SW 1271 (cell line): ENCODE measurements around the gene TMED7.

Source experiments
- DNase-seq, 2 experiments: peaks; one replicate each; lab custom pipeline; 2025; lab: John Stamatoyannopoulos, UW

TMED7 gene

DNA sequence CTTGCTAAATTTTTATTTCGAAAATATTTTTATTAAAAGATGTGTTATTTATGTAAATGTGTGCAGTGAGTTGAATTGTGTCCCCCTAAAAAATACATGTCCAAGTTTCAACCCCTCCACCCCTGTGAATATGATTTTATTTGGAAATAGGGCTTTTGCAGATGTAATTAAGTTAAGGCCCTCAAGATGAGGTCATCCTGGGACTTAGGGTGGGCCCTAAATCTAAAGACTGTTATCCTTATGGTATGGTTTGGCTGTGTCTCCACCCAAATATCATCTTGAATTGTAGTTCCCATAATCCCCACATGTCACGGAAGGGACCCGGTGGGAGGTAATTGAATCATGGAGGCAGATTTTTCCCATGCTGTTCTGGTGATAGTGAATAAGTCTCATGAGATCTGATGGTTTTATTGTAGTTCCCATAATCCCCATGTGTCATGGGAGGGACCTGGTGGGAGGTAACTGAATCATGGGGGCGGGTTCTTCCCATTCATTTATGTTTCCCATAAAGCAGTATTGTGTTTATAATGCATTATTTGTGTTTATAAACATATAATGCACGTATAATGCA lies 1.5 kb upstream of the TMED7 start:
- no peak for DNase-seq

DNA sequence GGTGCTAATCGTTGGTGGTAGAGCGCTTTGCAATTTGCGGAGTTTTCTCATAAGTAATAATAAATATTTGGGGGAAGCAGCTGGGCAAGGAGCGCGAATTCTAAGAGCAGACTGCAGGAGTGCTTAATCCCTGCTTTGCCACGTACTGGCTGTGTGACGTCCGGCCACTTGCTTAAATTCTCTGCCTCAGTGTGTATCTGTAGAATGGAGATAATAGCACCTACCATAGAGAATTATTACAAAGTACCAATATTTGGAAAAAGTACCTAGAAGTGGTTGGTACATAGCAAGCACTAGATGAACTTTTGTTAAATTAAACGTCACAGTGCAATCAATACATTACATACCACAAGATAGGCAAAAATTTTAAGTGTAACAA lies 598 bp upstream of the TMED7 start:
- no peak for DNase-seq

DNA sequence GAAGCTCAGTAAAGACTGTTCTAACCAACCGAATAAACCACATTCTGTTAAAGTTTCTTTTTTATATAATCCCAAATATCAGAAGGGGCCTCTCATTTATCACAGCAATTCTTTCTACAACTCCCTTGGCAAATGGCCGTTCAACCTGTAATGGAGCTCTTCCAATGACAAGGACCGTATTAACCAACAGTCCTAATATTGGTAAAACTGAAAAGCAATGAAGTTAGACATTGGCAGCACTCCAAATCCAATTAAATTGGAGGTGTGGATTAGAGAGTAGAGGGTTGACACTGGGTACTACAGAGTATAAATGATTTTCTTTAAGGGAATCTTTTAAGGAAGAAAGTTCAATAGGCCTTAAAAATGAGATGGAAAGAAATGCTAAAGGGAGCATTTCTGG lies 842 bp downstream of the TMED7 start:
- peak in 1 of 2 experiments; percentile 44 for DNase-seq

DNA sequence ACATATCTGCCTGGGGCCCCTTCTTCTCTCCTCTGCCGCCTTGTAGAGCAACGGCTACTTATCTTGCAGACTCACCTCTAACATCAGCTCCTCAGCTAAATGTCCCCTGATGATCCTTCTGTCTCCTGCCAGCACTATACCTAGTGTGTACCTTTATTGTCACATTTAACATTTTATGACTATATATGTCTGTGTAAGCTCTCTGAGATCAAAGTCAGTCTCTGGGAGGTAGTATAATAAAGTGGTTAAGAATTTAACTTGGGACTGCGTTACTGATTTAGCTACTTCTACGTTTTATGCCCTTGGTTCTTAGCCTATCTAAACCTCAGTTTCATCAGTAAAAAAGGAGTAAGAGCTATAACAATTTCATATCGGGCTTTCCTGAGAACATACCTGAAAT lies 2.2 kb downstream of the TMED7 start:
- no peak for DNase-seq

DNA sequence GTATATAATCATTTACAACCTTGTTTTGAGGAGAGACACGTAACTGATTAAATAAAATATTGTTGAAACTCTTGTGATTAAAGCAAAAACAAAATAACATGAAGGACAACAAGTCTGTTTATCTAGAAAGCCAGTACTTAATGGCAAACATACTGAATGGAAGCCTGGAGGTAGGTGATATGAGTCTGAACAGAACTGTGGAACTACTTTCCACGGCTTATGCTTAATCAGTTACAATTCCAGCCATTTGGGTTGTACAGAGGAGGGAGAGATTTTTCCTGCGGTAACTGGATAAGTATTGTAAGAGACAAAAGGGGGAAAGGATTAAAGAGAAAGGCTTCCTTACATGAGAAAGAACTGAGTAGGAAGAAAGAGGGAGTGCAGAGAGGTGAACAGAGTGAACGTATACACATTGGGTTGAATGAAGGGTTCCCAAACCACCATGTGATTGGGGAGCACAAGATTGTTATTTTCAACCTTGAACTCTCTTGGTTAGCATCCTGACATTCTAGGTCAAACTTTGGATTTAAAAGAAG lies 4.4 kb downstream of the TMED7 start:
- no peak for DNase-seq

DNA sequence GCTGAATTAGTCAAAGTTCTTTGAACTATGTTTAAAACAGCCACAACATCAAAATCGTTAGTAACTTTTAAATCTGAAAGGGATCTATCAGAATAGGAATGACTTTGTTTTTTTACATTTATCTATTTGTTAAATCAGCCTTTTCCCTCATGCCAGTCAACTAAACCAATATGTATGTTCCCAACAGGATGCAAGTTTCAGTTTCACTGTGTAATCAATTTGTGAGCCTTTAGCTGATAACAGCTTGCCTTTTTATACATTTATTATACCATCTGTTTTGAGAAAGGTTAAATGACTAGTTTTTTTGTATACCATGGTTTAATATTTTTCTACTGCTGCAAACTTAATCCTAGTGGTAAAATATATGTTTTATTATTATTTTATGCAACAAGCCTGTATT lies 8.9 kb downstream of the TMED7 start:
- no peak for DNase-seq

DNA sequence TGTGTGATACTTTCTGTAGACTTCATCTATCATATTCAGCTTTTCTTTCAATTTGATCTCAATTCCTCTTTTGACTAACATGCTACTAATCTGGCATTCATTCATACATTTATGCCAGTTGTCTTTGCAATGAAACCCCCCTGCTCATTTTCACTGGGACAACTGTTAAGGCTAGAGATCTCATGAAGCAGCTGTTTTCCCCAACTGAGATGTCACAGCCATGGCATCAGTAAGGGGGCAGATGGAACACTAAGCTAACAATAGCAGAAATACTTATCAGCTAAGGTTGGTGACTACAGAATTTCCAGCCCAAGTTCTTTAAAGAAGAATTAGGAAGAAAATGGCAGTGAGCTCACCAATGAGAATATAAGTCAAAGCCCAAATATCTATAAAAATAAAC lies 9.4 kb downstream of the TMED7 start:
- DNase-seq = no peak

DNA sequence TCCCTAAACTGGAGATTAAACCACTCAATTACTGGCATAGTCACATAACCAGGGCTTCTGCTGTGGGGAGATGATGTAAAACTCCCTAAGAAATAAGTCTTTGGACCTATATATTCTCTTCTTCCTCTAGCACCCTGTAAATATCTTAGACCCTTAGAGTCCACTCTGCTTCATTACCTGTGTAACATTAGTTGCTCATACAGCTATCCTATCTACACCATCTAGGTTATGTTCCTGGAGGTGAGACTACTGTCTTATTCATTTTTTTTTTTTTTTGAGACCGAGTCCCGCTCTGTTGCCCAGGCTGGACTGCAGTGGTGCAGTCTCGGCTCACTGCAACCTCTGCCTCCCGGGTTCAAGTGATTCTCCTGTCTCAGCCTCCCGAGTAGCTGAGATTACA lies 14.0 kb downstream of the TMED7 start:
- DNase-seq = no peak

DNA sequence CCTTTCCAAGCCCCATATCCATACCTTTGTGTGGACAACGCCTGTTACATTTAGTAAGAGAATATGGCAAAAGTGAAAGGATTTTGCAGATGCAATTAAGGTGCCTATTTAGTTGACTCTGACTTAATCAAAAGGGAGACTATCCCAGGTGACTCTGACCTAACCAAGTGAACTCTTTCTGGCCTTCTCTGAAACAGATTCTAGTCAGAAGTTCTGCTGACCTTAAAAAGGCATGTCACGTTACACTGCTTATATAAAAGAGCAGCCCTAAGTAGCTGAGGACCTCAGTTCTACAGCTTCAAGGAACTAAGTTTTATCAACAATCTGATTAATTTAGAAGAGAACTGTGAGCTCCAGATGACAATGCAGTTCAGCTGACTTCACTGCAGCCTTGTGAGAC lies 17.9 kb downstream of the TMED7 start:
- no peak for DNase-seq

DNA sequence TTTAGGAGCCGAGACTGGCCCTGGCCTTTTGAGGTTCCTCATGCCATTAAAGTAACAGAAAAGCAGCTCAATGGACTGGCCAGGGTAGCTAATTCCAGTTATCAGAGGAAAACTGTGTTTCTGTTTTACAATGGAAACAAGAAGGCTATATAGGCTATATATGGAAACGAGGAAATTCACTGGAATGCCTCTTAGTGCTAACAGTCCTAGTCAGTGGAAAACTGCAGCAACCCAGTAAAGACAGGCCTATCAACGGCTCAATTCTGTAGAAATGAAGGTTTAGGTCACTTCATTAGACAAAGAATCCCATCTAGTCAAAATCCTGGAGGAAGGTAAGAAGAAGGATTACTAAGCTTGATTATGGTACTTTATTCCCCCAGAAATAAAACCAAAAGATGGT lies 20.4 kb downstream of the TMED7 start:
- DNase-seq = no peak

DNA sequence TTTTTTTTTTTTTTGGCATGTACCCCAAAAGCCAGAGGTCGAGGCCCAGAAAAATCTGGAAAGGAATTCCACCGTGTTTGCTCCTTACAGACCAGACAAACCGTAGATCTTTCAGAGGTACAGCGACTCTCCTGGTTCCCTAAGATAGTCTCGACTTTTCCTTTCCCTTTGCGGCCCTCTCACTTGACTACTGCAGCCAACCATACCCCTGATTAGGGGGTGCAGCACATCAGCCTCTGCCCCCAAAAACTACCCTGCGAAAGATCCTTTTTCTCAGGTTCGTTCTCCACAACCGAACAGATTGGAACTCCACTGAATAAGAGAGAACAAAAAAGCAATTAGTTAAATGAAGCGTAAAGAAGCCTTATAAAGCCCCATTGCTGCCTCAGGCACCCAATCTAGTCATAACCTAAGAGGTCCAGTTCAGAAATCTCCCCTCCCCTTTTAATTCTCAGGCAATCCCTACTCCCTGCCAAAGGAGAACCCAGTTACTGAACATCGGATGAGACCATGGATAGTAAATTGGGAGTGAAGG lies 23.2 kb downstream of the TMED7 start:
- DNase-seq = no peak

DNA sequence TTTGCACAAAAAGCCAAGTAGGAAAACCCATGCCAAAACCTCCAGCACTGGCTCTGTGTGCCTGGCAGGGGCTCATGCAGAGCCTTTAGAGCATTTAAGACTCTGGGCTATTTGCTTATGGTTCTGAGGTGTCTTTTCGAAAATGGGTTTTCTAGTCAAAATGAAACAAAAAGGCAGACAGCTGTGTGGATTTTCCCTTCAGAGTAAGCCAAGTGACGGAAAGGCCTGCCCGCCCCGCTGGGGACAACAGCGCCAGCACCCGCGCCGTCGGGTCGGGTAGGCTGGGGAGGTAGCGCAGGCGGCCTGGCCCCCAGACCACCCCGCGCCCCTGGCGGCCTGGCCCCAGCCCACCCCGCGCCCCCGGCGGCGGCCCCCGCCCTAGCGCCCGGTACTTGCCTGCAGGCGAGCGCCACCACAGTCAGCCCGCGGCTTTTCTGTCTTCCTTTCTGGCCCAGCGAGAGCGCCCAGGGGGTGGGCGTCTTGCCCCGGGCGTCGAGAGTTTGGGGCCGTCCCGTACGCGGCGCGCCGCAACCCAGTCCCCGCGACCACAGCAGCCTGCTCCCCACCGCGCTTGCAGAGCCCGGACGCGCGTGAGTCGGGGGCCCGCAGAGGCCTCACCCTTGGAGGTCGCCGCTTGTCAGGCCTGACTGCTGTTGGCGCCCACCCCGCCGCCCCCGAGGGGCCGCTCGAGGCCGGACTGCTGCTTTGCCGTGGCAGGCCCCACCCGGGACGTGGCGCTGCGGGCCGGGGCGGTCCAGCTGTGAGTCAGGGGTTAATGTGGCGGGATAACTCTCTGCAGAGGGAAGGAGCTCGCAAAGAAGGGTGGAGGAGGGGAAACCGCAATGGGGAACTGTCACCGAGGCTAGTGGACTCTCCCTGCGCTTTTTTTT lies 23.9 kb downstream of the TMED7 start, which contains the start of gene TICAM2:
TICAM2 (minus strand) TSS at position 779 of the 890 bp plus-strand sequence. CDS start 21,223 bp downstream, outside the sequence.
- no peak for DNase-seq

DNA sequence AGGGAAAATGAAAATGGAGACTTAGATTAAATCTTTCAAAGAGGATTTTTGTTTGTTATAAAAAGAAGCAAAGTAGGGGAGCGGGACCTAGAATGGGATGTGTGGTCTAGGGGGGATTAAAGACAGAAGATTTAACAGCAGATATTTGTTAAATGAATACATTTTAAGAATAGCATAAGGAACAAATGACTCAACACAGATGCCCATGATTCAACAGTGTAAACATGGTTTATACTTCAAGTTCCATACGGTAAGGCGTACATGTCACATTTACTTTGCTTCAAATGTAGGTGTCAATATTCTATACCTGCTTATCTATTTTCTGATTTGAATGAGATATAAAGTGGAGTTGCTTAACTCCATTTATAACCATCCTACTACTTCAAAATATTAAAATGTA lies 25.1 kb downstream of the TMED7 start:
- no peak for DNase-seq

DNA sequence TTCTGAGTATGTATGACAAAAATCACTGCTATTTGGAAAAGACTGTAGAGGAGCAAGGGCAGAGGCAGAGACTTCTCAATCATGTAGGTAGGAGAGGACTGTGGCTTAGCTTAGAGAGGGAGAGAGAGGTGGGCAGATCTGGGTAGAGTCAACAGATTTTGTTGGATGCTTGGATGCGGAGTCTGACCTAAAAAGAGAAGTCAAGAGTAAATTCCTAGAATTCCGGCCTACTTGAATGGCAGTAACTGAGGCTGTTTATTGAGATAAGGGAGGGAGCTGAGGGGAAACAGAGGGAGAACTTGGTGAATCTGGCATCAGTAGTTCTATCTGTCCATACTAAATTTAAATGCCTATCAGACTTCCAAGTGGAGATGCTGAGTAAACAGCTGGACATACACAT lies 25.9 kb downstream of the TMED7 start:
- no peak for DNase-seq

DNA sequence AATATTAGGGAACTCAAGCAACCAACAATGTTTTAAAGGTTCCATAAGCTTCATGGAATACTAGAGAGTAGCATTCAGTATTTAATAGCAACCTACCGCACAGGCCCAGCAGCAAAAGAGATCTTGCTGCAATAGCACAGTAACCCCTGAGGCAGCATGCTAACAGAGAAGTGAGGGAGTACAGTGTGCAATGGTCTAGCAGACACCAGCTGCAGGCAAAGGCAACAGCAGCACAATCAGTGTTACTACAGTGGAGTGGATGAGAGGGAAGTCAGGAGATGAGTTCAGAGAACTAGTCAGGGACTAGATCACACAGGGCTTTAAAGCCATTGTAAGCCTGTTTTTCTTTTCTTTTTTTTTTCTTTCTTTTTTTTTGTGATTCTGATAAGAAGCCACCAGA lies 26.3 kb downstream of the TMED7 start:
- no peak for DNase-seq

DNA sequence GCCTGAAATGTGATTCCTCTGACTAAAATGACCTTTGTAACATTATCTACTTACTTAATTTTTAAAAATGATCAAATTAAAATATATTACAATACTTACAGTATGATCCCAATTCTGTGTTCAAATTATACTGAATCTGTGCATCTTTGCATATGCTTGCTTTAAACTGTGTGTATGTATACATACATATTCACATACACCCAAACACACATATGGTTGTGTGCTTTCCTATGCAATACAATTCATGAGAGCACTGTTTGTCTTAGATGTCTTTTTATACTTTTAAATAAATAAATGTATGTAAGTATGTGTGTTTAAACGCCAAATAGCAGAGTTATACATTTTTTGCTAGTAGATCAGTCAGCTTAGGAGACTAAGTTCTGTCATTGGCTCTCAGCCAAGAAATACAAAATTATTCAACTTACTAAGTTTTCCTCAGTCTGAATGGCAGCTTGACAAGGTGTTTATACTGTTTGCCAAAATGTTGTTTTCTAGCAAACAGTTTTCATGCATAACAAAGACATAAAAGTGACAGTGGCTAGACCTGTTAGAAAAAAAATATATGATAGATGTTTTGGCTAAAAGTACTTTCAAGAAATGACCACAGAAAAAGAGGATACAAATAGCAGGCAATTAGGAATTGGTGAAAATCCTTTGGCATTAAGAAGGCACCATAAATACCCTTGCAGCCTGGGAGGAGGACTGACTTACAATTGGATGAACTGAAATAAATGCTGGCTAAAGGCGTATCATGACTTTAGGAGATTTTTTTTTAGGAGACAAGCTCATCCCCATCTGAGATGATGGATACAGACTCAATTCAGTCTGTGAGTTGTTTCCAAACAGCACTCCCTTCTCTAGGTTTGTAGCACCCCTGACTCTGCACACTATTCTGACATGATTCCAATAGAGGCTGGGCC lies 31.4 kb downstream of the TMED7 start:
- DNase-seq = no peak

DNA sequence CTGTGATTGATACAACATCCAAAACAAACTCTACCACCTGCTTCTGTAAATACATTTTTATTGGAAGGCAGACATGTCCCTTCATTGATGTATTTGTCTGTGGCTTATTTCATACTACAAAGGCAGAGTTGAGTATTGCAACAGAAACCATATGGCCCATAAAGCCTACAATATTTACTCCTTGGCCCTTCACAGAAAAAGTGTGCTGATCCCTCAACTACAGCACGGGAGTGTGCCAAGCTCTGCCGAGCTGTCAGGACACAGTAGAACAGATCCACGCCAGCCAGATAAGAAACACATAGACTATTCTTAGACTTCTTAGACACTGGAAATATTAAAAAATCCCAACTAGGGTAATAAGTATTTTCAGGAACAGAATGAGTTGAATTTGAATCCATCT lies 36.8 kb downstream of the TMED7 start:
- no peak for DNase-seq

DNA sequence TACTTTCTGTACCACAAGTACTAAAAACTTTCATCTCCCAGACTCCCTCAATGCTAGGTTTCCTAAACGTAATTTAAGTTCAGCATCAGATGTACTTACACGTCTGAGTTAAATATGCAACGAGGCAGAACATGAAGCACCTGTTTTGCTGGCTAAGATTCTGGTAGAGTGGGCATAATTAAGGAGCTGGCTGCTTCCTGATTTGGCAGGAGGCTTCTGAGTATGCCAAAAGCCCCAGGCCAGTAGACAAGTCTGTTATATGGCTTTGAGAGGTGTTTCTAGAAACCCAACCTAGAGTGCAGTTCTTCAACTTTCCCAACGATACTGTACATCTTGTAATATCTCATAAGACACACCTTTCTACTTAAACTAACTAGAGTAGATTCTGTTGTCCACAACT lies 37.2 kb downstream of the TMED7 start:
- DNase-seq = no peak

DNA sequence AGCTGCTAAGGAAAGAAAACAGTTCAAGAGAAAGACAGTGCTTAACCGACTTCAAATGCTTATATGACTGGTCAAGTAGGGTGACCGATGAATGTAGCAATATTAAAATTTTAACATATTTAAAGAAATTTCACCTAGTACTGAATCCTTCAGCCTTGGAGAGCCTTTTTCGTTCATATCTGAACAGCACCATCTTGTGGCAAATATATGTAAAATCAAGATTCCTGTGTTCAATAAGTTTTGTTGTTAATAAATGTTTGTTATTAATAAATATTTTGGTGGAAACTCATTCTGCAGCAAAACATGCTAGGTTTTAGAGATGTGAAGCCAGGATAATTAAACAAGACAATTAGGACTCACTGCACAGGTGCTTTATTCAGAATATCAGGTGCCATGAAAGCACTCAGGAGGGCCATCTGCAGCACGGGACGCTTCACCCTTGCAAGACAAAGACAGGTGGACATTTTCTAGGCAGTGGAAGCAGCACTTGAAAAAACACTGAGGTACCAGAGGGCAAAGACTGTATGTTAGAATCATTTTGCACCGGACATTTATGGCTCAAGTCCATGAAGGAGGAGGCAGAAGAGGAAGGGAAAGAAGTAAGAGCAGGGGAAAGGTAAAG lies 39.2 kb downstream of the TMED7 start:
- peak in 1 of 2 experiments; percentile 51 for DNase-seq

DNA sequence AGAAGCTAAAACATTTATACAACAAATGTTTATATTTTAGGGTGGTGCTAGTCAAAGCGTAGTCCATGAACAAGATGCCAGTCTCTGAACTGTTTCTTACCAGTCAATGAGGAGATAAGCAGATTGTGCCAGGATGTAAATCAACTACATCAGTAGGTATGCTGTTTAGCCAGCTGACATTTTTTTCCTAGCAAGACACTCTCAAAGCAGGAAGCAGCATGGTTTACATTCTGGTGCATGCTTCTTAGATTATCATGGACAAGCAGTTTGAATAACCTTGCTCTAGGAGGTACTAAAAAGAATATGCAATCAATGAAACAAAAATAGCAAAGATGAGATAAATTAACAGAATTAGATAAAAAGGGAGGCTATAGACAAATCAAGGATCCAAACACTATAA lies 40.6 kb downstream of the TMED7 start:
- no peak for DNase-seq

DNA sequence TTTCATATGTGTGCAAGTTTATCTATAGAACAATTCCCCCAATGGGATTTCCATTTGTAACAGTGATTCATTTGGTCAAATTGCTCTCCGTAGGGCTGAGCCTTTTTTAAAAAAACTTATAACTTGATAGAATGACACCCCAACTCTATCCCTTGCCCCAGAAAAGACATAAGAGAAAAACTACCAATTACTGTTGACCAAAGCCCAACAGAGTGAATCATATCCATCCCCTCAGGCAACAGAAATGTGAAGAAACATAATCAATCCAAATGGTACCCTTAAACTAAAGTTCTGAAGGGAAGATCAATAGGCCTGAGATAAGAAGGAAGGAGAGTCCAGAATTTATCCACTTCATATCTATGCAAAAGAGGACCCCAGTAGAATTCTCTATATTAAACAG lies 41.3 kb downstream of the TMED7 start:
- no peak for DNase-seq

DNA sequence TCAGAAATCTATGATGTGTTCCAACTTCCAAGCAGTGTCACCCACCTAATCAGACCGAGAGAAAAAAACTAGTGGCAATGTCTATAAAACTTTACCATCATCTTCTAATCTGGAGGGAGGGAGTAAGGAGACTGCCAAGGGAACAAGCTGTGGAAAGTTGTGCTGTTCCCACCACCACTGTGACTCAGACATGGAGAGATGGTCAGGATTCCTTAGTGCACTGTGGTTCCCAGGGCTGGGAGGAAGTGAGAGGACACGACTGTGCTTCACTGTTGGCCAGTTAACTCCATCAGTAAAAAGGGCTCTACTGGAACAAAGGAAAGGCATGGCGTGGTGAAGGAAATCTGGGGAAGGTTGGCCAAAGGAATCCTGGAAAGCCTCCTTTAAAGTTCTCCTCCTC lies 42.4 kb downstream of the TMED7 start:
- DNase-seq = no peak
